NCI-H1436 treated with DMSO at 0.1 percent for 48 hours (cell line): ENCODE results near the gene PSMB8.
"Not testable (repeated sequence)": the region's sequence is repeated elsewhere in the genome, so short reads cannot be mapped to it uniquely, and the experiment has no call there.

Experiments used
- DNase-seq: peaks from one replicate; lab custom pipeline; 2025; lab: John Stamatoyannopoulos, UW

Gene PSMB8

GRCh38 chr6:32836873-32837272 lies 7.0 kb downstream of the PSMB8 start:
- no peak for DNase-seq

- no peak for DNase-seq
Measured at GRCh38 chr6:32835167-32835893, 8.5 kb downstream of the PSMB8 start.

GRCh38 chr6:32833664-32834063 lies 10.2 kb downstream of the PSMB8 start:
- DNase-seq = no peak

- no peak for DNase-seq
Measured at GRCh38 chr6:32832535-32832934, 11.3 kb downstream of the PSMB8 start.

GRCh38 chr6:32830936-32831335 lies 12.9 kb downstream of the PSMB8 start:
- no peak for DNase-seq

- no peak for DNase-seq
Measured at GRCh38 chr6:32830017-32830416, 13.8 kb downstream of the PSMB8 start.

GRCh38 chr6:32829495-32829894 lies 14.4 kb downstream of the PSMB8 start:
- no peak for DNase-seq

GRCh38 chr6:32827025-32827424 lies 16.8 kb downstream of the PSMB8 start:
- DNase-seq = no peak

- DNase-seq = no peak
Measured at GRCh38 chr6:32825966-32826365, 17.9 kb downstream of the PSMB8 start.

- DNase-seq = no peak
Measured at GRCh38 chr6:32819729-32820128, 24.1 kb downstream of the PSMB8 start.

GRCh38 chr6:32818867-32819266 lies 25.0 kb downstream of the PSMB8 start:
- DNase-seq = no peak

- DNase-seq = no peak
Measured at GRCh38 chr6:32816746-32817204, 27.1 kb downstream of the PSMB8 start, which contains the start of gene HLA-DOB. HLA-DOB (minus strand) TSS chr6:32817002; CDS start chr6:32816951, 51 bp downstream.

- no peak for DNase-seq
Measured at GRCh38 chr6:32815996-32816395, 27.9 kb downstream of the PSMB8 start.

GRCh38 chr6:32815115-32815514 lies 28.7 kb downstream of the PSMB8 start:
- no peak for DNase-seq

- no peak for DNase-seq
Measured at GRCh38 chr6:32814145-32814544, 29.7 kb downstream of the PSMB8 start.

- no peak for DNase-seq
Measured at GRCh38 chr6:32809171-32809570, 34.7 kb downstream of the PSMB8 start.

GRCh38 chr6:32807020-32807580 lies 36.7 kb downstream of the PSMB8 start:
- no peak for DNase-seq

- not testable (repeated sequence) for DNase-seq
Measured at GRCh38 chr6:32805404-32805803, 38.4 kb downstream of the PSMB8 start.

GRCh38 chr6:32803416-32803815 lies 40.4 kb downstream of the PSMB8 start:
- no peak for DNase-seq

- no peak for DNase-seq
Measured at GRCh38 chr6:32799740-32800139, 44.1 kb downstream of the PSMB8 start.

- no peak for DNase-seq
Measured at GRCh38 chr6:32799168-32799567, 44.7 kb downstream of the PSMB8 start.

GRCh38 chr6:32796848-32797776 lies 46.7 kb downstream of the PSMB8 start:
- no peak for DNase-seq

- DNase-seq = no peak
Measured at GRCh38 chr6:32794510-32794909, 49.3 kb downstream of the PSMB8 start.
